NCI-H146 treated with DMSO at 0.1 percent for 48 hours (cell line): Measurements from ENCODE around the gene CHSY1.

Experiments used
- DNase-seq: peaks from one replicate; lab custom pipeline; 2025; ENCODE audit not compliant: unreplicated experiment; lab: John Stamatoyannopoulos, UW

The CHSY1 gene

DNA sequence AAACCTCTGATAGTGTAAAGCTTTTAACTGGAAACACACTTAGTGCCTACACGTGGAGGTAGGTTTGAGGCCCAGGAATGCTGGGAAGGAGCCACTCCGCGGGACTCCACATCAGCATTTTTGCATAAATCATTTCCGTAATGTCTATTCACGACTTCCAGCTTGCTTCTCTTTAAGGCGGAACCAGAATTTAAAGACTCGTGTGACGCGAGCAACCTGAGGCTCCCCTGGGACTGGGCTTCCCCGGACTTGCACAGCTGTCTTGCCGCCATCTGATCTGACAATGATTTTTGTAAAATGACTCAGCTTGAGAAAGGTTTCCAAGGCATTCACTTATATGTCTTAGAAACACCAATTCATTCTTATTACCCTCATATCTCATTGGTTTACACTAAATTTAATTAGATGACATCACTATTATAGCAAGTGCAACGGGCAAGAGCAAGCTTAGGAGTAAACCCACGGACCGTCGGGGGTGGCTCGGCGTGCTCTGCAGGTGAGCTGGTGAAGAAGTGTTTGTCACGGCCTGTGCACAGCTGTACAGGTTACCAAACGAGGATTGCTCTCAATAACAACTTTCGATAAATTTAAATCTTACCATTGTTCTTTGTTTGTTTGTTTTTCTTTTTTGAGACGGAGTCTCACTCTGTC, 95.2 kb downstream of the CHSY1 start:
- DNase-seq, result no peak

DNA sequence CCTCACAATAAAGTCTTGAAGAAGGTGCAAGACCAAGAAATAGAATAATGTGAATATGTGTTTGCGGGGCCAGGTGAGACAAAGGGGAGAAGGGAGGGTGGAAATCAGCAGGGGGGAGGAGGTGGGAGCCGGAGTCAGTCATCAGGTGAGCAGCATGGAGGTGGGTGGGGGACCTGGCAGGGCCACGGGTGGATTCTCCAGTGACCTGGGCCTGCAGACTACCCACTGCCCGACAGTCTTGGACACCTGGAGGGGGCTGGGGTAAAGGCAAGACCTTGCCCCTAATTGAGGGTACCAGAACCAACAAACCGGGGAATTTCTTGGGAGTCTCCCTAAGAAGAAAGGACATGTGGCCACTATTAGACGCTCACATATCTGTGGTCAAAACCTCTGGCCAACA, 95.8 kb downstream of the CHSY1 start:
- DNase-seq, result no peak

DNA sequence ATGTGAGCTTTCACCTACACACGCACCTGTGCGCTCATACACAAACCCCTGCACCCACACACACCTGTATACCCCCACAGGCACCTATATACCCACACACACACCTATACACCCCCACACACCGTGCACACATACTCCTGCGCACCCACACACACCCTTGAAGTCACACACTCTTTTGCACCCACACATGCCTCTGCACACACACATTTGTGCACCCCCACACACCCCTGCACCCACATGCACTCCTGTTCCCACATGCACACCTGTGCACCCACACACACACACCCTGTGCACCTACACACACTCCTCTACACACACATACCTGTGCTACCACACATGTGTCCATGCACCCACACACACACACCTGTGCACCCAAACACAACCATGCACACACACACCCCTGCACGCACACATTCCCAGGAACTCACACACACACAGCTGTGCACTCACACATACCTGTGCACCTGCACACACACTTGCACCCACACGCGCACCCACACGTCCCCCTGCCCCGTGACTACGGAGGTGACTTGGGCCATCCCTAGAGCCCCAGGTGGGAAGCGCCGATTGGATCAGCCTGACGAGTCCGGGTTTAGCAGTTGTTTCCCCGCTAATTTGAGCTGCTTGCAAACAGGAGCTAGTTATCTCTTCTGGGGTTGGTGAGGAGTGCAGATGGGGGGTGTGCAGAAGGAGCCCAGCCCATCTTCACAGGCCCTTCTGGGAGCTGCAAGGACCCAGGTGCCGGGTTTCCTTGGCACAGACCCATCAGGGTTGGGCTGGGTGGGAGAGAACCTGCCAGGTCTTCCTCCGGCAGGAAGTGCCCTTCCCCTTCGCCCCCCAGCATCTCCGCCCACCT, 97.8 kb downstream of the CHSY1 start:
- no peak for DNase-seq

DNA sequence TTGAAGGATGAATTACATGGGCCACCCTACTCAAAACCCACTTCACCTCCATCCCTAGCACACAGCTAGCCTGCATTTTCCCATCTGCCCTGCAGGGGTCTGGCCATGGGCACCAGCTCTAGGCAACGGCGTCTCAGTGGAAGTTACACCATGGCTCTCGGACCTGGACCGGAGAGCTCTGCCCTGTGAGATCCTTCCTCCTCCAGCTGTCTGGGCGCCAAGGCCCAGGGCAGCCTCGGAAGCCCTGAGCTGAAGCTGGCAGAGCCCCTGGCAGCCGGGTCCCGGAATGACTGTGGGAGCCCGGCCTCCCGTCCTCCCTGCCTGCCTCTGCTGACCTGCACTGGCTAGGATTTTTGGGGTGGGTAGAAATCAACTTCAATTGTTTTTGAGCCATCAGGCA, 98.9 kb downstream of the CHSY1 start:
- DNase-seq, result no peak

DNA sequence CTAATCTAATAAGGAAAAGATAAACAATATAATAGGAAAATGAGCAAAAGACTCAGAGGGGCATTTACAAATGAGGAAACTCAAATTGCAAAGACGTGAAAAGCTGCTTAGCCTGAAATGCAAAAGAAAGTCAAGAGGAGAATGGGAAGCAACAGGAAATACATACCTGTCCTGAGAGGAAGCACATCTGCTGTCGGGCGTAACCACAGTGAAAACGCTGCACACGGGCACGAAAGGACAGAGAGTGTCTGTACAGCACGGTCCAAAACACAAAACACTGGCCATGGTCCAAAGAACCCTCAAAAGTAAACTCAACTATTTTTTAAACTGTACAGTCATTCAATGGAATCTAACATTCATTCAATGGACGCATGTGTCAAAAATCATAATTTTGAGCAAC, 100.6 kb downstream of the CHSY1 start:
- DNase-seq, result no peak

DNA sequence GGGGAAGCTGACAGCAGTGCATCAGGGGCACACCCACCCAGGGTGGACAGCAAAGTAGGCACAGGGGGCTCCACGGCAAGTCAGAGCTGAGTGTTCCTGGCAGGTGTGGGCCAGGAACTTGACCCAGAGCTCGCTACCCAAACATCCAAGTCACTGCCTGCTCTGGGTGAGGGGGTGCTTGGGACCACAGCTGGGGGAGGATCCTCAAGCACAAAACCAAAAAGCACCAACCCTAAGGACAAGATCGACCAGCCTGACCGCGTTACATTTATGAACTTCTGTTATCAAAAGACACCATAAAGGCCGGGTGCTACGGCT, 101.2 kb downstream of the CHSY1 start:
- DNase-seq, result no peak

DNA sequence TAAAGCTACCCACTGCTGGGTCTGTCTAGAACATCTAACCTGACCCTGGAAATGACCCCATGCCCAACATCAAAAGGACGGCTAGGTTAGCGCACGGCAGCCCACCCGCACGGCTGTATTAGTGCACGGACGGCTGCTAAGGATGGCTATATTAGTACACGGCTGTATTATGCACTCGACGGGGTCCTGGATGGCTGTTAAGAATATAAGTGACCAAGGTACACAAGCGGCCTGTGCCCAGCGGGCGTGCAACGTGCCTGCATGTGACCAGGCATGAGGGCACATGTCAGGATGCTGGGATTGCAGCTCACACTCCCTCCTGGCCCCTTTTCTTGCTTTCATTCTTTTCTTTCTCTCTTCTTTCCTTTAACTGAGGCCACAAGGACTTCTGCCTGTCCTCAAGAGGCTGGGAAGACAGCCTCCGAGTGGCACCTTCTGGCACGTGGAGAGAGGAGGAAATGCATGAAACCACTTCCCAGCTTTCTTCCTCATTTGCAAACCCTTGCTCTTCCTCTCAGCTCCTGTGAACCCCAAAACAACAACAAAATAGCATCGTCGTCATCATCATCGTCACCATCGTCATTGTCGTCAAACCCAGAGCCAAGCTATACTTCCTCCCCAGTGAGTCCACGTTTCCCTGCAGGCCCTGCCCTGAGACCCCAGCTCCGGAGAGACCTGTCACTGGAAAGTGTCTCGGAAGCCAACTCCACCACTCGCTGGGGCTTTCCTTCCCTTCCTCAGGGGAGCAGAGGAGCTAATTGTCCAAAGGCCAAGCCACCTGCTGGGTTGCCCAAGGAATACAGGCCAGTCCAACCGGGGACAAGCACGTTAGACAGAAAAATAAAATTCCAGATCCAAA, 101.8 kb downstream of the CHSY1 start:
- no peak for DNase-seq

DNA sequence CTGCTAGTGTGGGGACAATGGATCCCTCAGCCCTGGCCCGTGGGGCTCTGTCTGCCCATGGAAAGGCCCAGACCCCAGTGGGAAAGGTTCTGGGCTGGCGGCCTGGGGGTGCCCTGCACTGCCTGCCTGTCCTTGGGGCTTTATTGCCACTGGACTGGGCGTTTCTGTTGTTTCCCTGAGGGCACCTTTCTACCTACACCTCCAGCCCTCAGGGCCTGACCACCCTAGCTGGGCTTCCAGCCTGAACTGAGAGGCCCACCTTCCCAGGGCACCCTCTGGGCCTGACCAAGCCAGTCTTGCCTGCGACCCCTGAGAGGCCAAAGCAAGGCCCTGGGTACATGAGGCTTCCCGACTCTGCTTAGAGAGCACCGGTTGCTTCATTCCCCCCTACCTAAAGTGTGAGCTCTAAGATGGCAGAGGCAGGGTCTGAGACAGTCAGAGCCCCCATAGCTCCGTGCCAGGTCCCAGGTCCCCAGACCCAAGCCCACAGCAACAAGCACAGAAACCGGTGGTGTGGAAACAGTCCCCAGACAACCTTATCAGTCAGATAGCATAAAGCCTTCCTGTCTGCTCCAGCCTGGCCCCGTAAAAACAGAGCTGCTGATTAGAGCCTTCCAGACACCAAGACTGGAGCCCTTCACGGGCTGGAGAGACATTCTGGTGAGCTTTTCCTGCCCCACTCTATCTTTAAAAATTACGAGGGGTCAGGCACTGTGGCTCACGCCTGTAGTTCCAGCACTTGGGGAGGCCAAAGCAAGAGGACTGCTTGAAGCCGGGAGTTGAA, 102.8 kb downstream of the CHSY1 start:
- DNase-seq, result no peak

DNA sequence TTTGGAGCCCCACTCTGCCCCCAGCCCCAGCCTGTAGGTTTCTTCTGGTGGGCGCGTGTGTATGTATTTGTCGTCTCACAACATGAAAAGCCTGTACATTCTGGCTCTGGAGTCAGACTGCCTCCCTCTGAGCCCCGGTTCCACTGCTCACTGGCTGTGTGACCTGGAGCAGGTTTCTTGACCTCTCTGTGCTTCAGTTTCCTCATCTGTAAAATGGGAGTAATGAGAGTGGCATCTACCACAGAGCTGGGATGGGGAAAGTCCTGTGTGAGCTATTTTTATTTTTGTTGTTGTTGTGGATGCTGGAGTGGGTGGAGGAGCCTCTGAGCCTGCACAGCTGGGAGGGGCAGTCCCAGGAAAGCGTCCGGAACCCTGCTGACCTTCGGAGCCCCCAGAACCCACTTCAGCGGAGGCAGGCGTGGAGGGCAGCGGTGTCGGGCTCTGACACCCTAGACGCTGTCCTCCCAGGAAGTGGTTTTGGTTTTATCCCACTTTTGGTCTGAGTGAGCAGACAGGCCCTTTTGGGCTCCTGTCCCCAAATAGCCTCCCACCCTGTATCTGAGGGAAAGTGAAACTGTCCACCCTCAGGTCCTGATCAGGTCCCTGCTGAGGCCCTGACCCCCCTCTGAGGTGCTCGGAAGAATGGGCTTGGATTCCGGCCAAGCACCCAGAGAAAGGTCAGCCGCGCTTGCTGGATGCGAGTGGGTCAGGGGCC, 103.5 kb downstream of the CHSY1 start:
- DNase-seq, result no peak

DNA sequence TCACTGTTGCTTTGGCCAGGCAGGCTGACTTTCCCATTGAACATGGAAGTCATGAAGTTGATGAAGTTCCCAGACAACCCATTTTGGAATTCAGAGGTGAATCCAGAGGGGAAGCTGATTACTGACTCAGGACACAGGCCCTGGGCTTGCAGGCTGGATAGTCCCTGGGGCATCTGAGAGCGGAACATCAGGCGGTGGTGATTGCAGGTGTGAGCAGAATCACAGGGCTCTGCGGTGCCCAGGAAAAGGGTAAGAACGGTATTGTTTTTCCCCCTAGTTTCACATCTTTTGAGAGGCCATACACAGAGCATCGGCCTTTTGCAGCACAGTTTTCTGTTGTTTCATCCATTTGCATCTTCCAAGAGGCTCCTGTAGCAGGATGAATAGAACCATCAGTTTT, 104.7 kb downstream of the CHSY1 start:
- no peak for DNase-seq

DNA sequence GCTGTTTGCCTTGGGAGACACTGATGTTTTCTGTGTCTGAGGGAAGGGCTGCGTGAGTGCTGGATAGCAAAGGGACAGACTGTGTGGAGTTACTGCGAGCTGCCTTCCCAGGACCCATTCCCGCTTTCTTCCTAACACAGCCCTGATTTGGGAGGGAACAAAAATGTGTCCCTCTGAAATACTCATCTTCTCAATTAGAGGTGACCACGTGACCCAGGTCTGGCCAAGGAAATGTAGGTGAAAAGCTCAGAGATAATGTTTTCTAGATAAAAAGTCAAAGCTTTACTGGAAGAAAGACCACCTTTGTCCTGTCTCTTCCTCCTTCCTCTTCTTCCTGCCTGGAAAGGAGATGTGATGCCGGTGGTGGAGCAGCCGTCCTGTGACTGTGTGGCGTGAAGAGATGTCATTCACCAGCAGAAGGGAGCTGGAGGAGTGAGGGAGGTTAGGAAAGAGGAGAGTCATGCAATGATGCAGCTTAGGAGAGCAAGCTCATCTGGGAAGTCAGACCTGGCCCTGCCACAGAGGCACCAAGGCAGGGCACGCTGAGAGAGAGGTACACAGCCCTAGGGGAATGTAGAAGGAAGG, 105.6 kb downstream of the CHSY1 start:
- no peak for DNase-seq

DNA sequence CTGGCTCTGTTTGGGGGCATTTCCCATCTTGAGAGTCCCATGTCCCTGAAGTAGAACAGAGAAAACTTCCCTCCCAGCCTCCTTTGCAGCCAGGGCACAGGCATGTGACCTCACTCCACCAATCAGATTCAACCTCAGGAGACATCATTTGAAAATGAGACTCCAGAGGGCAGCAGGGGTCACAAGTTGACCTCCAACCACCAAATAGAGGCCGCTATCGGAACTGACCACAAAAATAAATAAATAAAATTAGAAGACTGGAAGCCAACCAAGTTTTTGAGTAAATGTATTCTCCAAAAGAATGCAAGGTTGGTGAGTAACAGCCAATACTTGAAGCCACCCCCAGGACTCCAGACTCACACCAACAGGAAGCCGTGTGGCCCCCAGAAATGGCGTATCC, 106.5 kb downstream of the CHSY1 start:
- no peak for DNase-seq

DNA sequence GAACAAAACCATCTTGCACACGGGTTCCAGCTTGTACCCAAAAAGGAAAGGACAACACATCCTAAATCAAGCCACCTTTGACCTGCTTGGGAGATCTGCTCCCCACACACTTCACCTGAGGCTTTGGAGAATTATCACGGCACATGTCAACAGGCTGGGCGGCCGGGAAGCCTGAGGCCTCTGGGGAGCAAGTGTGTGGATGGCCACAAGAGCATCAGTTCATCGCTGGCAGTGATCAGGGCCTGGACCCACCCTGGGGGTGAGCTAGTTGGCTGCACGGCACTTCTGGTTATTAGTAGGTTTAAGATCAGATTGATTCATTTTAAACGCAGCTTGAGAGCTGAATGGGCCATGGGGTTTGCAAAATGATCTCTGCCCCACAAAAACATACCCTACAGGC, 108.5 kb downstream of the CHSY1 start:
- no peak for DNase-seq

DNA sequence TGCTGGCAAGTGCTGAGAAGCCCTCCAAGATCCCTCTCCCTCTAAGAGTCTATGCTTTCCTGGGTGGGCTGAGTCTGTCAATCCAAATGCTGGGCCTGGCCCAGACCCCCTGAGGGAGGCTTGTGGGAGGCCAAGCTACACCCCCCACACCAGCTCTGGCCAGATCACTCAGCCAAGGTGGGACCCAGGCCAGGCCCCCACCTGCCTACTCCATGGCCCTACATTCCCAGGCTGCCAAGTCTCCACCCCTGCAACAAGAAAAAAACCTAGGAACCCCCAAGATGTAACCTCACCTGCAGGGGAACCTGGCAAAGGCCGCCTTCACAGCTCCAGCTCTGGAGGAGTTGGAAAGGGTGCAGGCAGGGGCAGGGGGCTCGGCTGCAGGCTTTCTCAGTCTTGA, 109.1 kb downstream of the CHSY1 start:
- DNase-seq, result no peak

DNA sequence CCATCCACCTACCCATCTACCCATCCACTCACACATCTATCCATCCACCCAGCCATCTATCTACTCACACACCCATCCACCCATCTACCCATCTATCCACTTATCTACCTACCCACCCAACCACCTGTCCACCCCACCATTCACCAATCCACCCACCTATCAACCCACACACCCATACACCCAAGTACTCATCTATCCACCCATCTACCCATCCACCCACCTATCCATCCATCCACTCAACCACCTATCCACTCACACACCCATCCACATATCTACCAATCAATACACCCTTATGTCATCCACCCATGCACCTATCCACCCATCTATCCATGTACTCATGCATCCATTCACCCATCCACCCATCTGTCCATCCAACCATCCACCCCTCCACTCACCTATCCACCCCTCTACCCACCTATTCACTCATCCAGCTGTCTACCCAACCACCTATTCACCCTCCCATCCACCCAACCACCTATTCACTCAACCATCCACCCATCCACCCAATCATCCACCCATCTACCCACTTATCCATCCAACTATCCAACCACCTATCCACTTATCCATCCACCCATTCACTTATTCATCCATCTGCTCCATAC, 109.8 kb downstream of the CHSY1 start:
- no peak for DNase-seq

DNA sequence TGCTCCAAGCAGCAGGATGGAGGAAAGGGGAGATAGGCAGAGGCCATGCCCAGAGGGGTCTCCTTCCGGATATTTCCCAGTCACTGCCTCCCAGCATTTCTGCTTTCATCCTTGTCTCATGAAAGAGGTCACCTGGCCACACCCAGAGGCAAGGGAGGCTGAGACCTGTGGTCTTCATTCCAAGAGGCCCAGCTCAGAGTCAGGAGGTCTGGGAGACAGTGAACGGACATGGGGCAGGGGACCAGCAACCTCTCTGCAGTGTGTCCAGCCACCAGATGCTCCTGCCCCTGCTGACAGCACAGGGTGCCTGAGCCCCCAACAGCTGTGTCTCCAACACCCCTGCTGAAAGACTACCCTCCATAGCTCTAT, 111.2 kb downstream of the CHSY1 start:
- DNase-seq, result no peak

DNA sequence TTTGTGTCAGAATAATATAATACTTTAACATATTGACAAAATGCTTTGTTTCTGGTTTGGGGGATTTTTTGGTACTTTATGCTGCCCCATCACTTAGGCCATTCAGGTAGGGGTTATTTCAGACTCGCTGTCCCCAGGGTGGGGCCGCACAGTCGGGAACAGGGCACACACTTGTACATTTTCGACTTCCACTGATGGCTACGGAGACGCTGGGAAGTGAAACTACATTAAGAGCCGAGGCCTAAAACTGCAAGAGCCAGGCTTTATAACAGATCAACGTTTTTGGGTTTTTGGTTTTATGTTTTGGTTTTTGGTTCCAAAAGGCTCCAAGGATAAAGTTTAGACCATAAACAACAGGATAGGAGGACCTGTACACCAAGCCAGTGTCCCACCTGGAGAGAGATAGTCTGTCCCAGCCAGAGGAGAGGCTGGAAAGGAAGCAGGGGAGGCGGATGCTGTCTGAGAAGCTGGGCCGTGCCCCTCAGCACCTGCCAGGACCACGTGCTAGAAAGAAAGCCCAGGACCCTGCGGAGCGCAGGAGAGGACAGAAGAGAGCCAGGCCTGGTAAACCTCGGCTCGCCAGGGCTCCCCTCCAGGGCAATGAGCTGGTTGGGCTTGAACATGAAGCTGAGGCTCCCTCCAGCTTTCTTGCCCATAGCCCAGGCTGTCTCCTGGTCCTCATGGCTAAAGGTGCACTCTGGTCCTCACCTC, 111.7 kb downstream of the CHSY1 start:
- no peak for DNase-seq

DNA sequence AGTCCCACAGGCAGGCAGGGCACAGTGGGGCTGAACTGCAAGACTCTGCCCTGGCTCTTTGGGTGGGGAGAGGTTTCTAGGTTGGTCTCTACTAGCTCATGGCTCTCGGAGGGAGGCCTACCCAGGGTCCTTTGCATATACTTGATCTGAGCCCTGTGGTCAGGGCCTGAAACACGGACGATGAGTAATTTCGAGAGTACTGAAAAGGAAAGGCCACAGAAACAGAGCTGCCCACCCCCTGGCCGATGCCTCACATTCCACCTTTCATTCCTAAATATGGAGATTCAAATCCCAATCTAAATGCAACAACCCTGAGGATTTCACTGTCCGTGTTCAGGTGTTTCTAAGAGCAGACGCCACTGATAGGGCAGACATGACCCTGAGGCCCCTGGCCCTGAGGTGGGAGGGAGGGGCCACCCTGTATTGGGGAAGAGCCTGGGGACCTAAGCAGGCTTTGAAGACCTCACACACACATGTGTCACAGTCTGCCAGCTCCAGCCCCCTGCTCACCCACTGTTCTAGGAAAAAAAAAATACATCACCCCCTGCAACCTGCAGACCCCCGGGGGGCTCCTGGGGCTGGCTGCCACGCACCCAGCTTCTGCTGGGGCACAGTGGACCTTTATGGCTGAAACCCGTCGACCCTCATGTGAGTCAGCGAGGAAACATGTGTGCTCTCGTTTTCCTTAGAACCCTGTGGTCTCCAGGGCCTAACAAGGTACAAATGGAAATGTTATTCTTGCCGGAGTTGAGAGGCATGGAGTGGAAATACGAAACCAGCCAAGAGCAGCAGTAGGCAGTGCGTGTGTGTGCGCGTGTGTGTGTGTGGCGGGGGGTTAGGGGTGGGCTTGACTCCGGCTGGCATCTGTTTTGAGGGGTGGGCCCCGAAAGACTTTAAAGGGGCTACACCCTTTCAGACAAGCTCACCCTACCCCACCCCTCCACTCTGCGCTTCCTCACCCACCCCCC, 112.7 kb downstream of the CHSY1 start:
- no peak for DNase-seq
